CD4-positive, alpha-beta T cell treated with Interferon alpha-2 for 1 hour (primary cell): ENCODE data around the gene RAP1GAP2.
"Not testable (repeated sequence)": the region's sequence is repeated elsewhere in the genome, so short reads cannot be mapped to it uniquely, and the experiment has no call there.

ENCODE experiments used
- DNase-seq, 2 donors: peaks; one replicate each; pipeline ENCODE4 v3.0.0-alpha.2; 2020 to 2022

Gene RAP1GAP2

DNA sequence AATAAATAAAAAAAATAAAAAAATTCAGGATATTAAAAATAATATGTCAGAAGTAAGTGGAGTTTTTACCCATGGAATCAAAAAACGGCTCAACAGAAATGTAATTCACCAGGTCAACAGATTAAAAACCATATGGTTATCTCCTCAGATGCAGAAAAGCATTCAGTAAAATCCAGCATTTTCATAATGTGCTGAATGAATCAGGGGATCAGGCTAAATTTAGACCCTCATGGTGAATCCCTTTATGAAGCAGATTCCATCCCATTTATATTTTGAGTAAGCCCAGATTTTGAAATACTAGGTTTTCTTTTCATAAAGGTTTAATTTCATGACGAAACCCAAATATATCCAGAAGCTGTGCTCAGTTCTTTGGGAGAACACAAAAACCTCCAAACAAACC is 182.8 kb downstream of the RAP1GAP2 start:
- no peak for DNase-seq

- no peak for DNase-seq
Measured at GRCh38 chr17:2980211-2980903, 184.1 kb downstream of the RAP1GAP2 start.

DNA sequence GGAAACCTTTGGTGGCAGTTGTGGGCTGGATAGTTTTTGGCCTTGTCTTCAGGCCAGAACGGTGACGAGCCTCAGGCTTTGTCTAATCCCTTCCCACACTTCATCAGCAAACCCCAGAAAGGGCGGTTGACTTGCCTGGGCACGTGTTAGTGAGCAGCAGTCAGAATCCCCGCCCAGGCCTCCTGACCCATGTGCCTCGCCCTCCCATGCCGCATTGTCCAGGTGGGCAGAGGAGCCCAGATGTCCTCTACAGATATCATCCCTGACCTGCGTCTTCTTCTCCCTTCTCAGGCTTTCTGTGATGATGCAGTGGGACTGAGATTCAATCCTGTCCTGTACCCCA is 184.6 kb downstream of the RAP1GAP2 start:
- DNase-seq: no peak

GRCh38 chr17:2981325-2981724 is 185.1 kb downstream of the RAP1GAP2 start:
- DNase-seq: no peak

DNA sequence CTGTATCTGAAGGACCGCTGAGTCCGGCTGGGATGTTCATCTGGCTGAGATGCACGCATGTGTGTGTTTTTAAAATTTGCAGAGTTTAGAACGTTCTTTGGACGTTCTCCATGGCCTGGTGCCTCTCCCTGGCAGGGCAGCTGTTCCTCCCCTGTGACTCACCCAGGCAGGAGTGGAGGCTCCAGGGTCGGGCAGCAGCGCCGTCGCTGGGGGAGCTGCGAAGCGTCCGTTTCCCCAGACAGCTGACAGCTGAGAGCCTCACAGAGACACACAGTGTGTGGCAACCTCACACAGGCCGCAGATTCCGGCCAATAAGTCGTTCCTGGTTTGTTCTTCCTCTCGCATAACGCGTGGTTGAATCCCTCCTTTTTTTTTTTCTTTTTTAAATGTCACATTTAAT is 186.6 kb downstream of the RAP1GAP2 start:
- no peak for DNase-seq

- DNase-seq: no peak
Measured at GRCh38 chr17:2983255-2983654, 187.0 kb downstream of the RAP1GAP2 start.

- no peak for DNase-seq
Measured at GRCh38 chr17:2985318-2985717, 189.1 kb downstream of the RAP1GAP2 start.

DNA sequence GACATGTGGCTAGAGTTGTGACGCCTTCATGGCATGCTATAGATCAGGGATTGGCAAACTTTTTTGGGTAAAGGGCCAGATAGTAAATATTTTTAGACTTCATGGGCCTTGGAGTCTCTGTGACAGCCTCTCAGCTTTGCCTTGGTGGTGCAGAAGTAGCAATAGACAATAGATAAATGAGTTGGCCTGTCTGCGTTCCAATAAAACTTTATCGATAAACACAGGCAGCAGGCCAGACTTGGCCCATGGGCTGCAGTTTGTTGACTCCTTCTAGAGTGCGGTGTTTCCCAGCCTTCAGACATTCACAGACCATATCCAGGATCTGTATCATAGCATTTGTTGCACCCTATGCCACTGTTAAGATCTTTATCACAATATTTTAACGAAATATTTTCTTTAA is 190.7 kb downstream of the RAP1GAP2 start:
- no peak for DNase-seq

DNA sequence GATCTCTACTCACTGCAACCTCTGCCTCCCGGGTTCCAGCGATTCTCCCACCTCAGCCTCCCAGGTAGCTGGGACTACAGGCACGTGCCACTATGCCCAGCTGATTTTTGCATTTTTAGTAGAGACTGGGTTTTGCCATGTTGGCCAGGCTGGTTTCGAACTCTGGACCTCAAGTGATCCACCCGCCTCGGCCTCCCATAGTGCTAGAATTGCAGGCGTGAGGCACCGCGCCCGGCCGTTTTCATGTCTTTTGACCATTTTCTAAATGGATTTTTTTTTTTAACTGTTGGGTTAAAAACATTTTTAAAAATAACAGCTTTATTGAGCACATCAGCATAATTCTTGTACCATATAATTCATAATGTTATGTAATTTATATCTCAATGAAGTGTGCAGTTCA is 193.2 kb downstream of the RAP1GAP2 start:
- not testable (repeated sequence) for DNase-seq

DNA sequence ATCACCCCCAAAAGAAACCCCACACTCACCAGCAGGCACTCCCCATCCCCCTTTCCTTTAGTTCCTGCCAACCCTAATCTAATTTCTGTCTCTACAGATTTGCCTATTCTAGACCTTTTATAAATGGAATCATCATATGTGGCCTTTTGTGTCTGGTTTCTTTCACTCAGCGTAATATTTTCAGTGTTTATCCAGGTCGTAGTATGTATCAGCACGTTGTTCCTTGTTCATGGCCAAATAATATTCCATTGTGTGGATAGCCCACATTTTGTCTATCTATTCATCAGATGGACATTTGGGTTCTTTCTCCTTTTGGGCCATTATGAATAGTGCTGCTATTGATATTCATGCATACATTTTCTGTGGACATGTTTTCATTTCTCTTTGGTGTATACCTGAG is 193.6 kb downstream of the RAP1GAP2 start:
- no peak for DNase-seq

DNA sequence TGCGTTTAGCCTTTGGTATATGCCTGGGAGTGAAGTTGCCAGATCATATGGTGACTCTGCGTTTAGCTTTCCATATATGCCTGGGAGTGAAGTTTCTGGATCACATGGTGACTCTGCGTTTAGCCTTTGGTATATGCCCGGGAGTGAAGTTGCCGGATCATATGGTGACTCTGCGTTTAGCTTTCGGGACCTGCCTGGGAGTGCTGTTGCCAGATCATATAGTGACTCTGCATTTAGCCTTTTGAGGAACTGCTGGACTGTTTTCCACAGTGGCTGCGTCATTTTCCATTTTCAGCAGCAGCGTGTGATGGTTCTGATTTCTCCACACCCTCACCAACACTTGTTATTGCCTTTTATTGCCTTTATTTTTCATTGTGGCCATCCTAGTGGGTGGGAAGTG is 194.2 kb downstream of the RAP1GAP2 start:
- peak in 1 of 2 donors; percentile 49 for DNase-seq

- DNase-seq: not testable (repeated sequence)
Measured at GRCh38 chr17:2991396-2992180, 195.3 kb downstream of the RAP1GAP2 start.

DNA sequence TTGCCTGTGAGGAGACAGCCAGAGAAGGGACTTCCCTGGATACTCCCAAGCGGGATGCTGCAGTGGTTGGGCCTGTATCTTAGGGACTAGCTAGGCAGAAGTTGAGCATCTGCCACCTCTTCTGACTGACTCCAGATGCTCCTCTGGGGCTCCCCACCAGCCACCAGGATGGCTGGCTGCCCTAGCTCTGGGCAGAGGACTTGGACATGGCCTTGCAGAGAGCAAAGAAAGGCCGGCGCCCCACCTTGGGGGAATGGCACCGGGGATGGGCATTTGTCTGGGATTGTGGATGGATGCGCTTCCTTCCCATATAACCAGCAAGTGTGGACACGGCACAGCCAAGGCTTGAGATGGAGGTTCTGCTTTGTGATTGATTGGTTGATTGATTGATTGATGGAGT is 198.2 kb downstream of the RAP1GAP2 start:
- DNase-seq: no peak

- no peak for DNase-seq
Measured at GRCh38 chr17:2995377-2995776, 199.1 kb downstream of the RAP1GAP2 start.

GRCh38 chr17:2995886-2996809 is 199.9 kb downstream of the RAP1GAP2 start:
- no peak for DNase-seq

GRCh38 chr17:2996810-2997670 is 200.8 kb downstream of the RAP1GAP2 start:
- no peak for DNase-seq

DNA sequence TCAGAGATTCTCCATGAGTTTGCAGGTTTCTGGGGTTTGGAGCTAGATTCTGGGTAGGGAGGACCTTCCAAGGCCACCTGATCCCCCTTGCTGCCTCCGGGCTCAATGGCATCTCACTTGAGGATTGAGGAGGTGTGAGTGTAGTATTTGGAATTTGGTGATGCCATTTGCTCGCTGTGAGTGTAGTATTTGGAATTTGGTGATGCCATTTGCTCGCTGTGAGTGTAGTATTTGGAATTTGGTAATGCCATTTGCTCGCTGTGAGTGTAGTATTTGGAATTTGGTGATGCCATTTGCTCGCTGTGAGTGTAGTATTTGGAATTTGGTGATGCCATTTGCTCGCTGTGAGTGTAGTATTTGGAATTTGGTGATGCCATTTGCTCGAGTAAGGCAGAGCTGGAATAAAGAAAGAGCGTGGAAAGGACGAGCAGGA is 202.2 kb downstream of the RAP1GAP2 start:
- DNase-seq: not testable (repeated sequence)

DNA sequence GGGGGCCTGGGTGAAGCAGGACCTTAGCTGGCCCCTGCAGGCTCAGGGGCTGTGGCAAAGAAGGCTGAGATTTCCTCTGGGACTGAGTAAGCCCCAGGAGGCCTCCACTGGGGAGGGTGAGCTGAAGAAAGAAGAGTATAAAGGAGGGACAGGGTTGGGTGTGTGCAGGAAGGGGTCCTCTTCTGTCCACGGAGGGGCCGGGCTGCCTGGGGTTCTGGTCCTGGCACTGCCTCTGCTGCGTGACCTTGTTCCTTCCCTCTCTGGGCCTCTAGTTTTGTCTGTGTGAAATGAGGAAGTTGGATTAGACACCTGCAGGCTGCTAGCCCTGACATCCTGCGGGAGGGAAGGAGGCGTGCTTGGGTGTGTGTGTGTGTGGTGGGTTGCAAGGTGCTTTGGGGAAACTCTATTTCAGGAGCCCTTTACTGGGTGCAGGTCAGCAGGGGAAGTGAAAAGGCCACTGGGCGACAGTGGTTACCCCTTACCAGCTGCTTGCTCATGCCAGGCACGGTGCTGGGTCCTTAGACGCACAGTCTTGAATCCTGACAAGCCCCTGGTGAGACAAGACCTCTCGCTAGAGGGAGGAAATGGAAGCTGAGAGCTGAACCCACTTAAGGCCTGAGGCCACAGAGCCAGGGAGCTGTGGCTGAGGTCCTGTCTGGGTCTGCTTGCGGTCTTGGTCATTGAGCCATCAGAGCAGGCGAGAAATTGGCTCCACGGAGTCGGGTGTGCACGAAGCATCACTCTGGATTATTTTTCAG is 206.5 kb downstream of the RAP1GAP2 start:
- DNase-seq: peak in 1 of 2 donors; percentile 57

- DNase-seq: peak; percentile 10 to 51
Measured at GRCh38 chr17:3003296-3004149, 207.3 kb downstream of the RAP1GAP2 start.

- DNase-seq: peak; percentile 53 to 83
Measured at GRCh38 chr17:3004150-3004801, 208.0 kb downstream of the RAP1GAP2 start.
